Mesenchymal stem cell (in vitro differentiated cells and primary cell): Measurements from ENCODE around the gene TAPBP.
A peak's percentile ranks its signal among the peaks of the same experiment; 100 is the strongest.
"Not testable (repeated sequence)": the region's sequence is repeated elsewhere in the genome, so short reads cannot be mapped to it uniquely, and the experiment has no call there.

Experiments used
- DNase-seq: peaks from one replicate; pipeline ENCODE4 v3.0.0-alpha.2; 2013
- H2AFZ ChIP-seq: one replicate; pipeline ENCODE4 v1.6.1; 2013; ENCODE audit warnings: low read depth, mild to moderate bottlenecking, control low read depth, inconsistent platforms, low read length, moderate library complexity
- H2AK5ac ChIP-seq: 2 replicates; pipeline ENCODE4 v1.6.1; 2013; ENCODE audit warnings: low read length, moderate library complexity, mild to moderate bottlenecking, inconsistent platforms; ENCODE audit not compliant: severe bottlenecking
- H2BK120ac ChIP-seq: one replicate; pipeline ENCODE4 v1.6.1; 2013; ENCODE audit warnings: low read depth, mild to moderate bottlenecking, inconsistent platforms, low read length, moderate library complexity
- H2BK12ac ChIP-seq, 2 experiments: one replicate each; pipeline ENCODE4 v1.6.1; 2013; ENCODE audit warnings: inconsistent platforms in 2 of 2, low read length in 2 of 2, mild to moderate bottlenecking in 2 of 2, moderate library complexity in 2 of 2, control low read depth in 1 of 2
- H2BK15ac ChIP-seq: one replicate; pipeline ENCODE4 v1.6.1; 2013; ENCODE audit warnings: mild to moderate bottlenecking, low read depth, inconsistent platforms; ENCODE audit not compliant: poor library complexity, severe bottlenecking
- H2BK5ac ChIP-seq: 2 replicates; pipeline ENCODE4 v1.6.1; 2013; ENCODE audit warnings: low read depth, mild to moderate bottlenecking, low read length, control low read depth, inconsistent platforms; ENCODE audit not compliant: poor library complexity, severe bottlenecking
- H3K14ac ChIP-seq, 2 experiments: one replicate each; pipeline ENCODE4 v1.6.1; 2013; ENCODE audit warnings: inconsistent platforms in 2 of 2, low read length in 2 of 2, control low read depth in 1 of 2, mild to moderate bottlenecking in 1 of 2, moderate library complexity in 1 of 2
- H3K18ac ChIP-seq, 2 experiments: one replicate each; pipeline ENCODE4 v1.6.1; 2013; ENCODE audit warnings: inconsistent platforms in 2 of 2, low read length in 2 of 2, control low read depth in 1 of 2, low read depth in 1 of 2, mild to moderate bottlenecking in 1 of 2
- H3K23ac ChIP-seq, 2 experiments: one replicate each; pipeline ENCODE4 v1.6.1; 2013; ENCODE audit warnings: inconsistent platforms in 2 of 2, low read length in 2 of 2, mild to moderate bottlenecking in 2 of 2, moderate library complexity in 2 of 2, control low read depth in 1 of 2
- H3K27ac ChIP-seq: 2 replicates; pipeline ENCODE4 v1.5.1; 2013; ENCODE audit warnings: mild to moderate bottlenecking, moderate library complexity, low read length, control low read depth, inconsistent platforms; ENCODE audit not compliant: poor library complexity, severe bottlenecking
- H3K27me3 ChIP-seq, 2 experiments: 2 replicates each; pipeline versions ENCODE4 v1.6.1 to v1.7.0; 2013; ENCODE audit warnings: low read length in 2 of 2, mild to moderate bottlenecking in 2 of 2, moderate library complexity in 2 of 2, control low read depth in 1 of 2, inconsistent platforms in 1 of 2; ENCODE audit not compliant: control insufficient read depth in 1 of 2, insufficient read depth in 1 of 2
- H3K36me3 ChIP-seq, 2 experiments: 2 replicates each; pipeline versions ENCODE4 v1.6.1 to v1.7.0; 2013; ENCODE audit warnings: low read length in 2 of 2, control low read depth in 1 of 2, inconsistent platforms in 1 of 2, low read depth in 1 of 2, mild to moderate bottlenecking in 1 of 2; ENCODE audit not compliant: insufficient read depth in 2 of 2, control insufficient read depth in 1 of 2
- H3K4ac ChIP-seq, 2 experiments: one replicate each; pipeline ENCODE4 v1.6.1; 2013; ENCODE audit warnings: inconsistent platforms in 2 of 2, low read length in 2 of 2, mild to moderate bottlenecking in 2 of 2, moderate library complexity in 2 of 2, control low read depth in 1 of 2, low read depth in 1 of 2
- H3K4me1 ChIP-seq: 2 replicates; pipeline ENCODE4 v1.6.1; 2013; ENCODE audit warnings: low read depth, low read length, control low read depth; ENCODE audit not compliant: control insufficient read depth, insufficient read depth
- H3K4me2 ChIP-seq: 2 replicates; pipeline ENCODE4 v1.6.1; 2013; ENCODE audit warnings: low read length, mild to moderate bottlenecking, inconsistent platforms; ENCODE audit not compliant: poor library complexity, severe bottlenecking
- H3K4me3 ChIP-seq, 2 experiments: 2 replicates each; pipeline versions ENCODE4 v1.5.1 to v1.7.0; 2013; ENCODE audit warnings: low read length in 2 of 2, mild to moderate bottlenecking in 2 of 2, control low read depth in 1 of 2, low read depth in 1 of 2; ENCODE audit not compliant: insufficient read depth in 1 of 2
- H3K79me1 ChIP-seq: replicated peaks from 2 replicates; pipeline ENCODE4 v1.6.1; 2013; ENCODE audit warnings: mild to moderate bottlenecking, control low read depth, low read length, inconsistent platforms; ENCODE audit not compliant: poor library complexity, severe bottlenecking
- H3K9ac ChIP-seq: 2 replicates; pipeline ENCODE4 v1.7.0; 2013; ENCODE audit warnings: mild to moderate bottlenecking, low read length, moderate library complexity
- H3K9me3 ChIP-seq: 2 replicates; pipeline ENCODE4 v1.7.0; 2013; ENCODE audit warnings: mild to moderate bottlenecking, low read length; ENCODE audit not compliant: control insufficient read depth
- H4K8ac ChIP-seq: one replicate; pipeline ENCODE4 v1.6.1; 2013; ENCODE audit warnings: inconsistent platforms, mild to moderate bottlenecking, low read length, moderate library complexity
- H4K91ac ChIP-seq: one replicate; pipeline ENCODE4 v1.6.1; 2013; ENCODE audit warnings: mild to moderate bottlenecking, low read length, inconsistent platforms
- WGBS: methylation state at CpG from one replicate; pipeline ENCODE4 v1.1.7; 2013; ENCODE audit warnings: mixed read lengths; 5-methylcytosine and 5-hydroxymethylcytosine counted together

The TAPBP gene

DNA sequence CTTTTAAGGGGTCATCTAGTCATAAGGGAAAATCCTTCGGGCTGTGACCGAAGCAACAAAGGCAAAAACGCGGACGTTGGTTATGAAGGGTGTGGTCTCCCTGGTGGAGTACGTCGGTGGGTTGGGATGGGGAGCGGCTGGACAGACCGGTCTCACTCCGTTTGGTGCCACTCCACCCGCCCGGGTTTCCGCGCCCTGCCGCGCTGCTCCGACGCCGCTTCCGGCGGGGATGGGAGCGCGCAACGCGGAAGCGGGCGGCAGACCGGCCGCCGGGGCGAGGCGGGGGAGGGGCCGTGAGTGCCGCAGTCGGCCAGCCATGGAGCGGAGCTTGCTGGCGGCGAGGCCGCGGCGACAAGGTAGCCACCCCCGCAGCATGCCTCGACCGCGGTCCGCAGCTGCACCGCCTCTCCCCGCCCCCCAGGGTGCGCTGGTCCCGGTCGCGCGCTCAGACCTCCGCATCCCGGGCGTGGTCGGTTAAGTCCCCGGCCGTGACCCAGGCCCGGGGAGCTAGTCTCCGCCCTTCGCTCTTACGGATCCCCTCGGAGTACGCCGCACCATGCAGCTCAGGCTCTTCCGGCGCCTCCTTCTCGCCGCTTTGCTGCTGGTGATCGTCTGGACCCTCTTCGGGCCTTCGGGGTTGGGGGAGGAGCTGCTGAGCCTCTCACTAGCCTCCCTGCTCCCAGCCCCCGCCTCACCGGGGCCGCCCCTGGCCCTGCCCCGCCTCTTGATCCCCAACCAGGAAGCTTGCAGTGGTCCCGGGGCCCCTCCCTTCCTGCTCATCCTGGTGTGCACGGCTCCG, 36.8 kb downstream of the TAPBP start, which contains the start of gene B3GALT4:
B3GALT4 (plus strand) TSS at position 260 of the 799 bp plus-strand sequence; CDS start at position 557, 297 bp downstream.
- Histone ChIP-seq H3K4me1 (peaks cover 40% of the 10 kb centered on the region), H3K4me3 (peak within 1 kb of the TSS; percentile 64 to 79), H2BK15ac (peak within 1 kb of the TSS; percentile 71), H4K91ac (peak within 1 kb of the TSS; percentile 95), H3K4ac (peak within 1 kb of the TSS; percentile 29 to 82), H2BK5ac (peak within 1 kb of the TSS; percentile 8), H2BK12ac (no peak within 1 kb of the TSS), H3K27ac (peak within 1 kb of the TSS; percentile 61), H3K36me3 (peaks cover 66 to 86% of the 10 kb centered on the region in 2 experiments), H3K9ac (peak within 1 kb of the TSS; percentile 99), H3K4me2 (peak within 1 kb of the TSS; percentile 62), H3K79me1 (peaks cover 7% of the 10 kb centered on the region), H3K27me3 (no peaks in the 10 kb centered on the region), H4K8ac (peak within 1 kb of the TSS; percentile 71), H3K18ac (peak within 1 kb of the TSS; percentile 80 to 94), H3K14ac (no peak within 1 kb of the TSS), H2AK5ac (no peak within 1 kb of the TSS), H2BK120ac (peak within 1 kb of the TSS; percentile 50), H3K23ac (peak within 1 kb of the TSS in 1 of 2 experiments; percentile 1), H2AFZ (no peak within 1 kb of the TSS), H3K9me3 (no peaks in the 10 kb centered on the region)
- WGBS, result 1% methylated on average over 73 of the region's 80 CpGs
- DNase-seq, result peak; percentile 77

DNA sequence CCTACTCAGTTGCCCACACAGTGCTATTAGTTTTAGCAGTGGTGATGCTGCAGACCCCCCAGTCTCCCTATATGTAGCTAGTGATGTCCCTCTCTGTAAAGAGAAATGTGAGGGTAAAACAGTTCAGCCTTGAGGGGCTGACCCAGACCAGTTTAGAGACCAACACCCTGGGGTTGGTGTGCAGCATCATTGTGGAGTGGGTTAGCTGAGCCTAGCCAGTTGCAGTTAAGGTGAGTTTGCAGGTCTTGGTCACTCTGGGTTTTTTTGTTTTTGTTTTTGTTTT, 37.4 kb downstream of the TAPBP start:
- Histone ChIP-seq H3K36me3 (peaks cover 61 to 81% of the 10 kb centered on the region in 2 experiments), H2AK5ac (no peak overlapping the region), H3K9ac (peak overlapping the region; percentile 99), H3K27ac (peak overlapping the region; percentile 61), H3K18ac (no peak overlapping the region), H2BK15ac (no peak overlapping the region), H3K4me2 (peak overlapping the region; percentile 62), H3K4me3 (peak overlapping the region in 1 of 2 experiments; percentile 79), H3K27me3 (no peaks in the 10 kb centered on the region), H3K9me3 (no peaks in the 10 kb centered on the region), H2BK12ac (no peak overlapping the region), H3K4ac (no peak overlapping the region), H2AFZ (no peak overlapping the region), H3K79me1 (peaks cover 4% of the 10 kb centered on the region), H2BK5ac (no peak overlapping the region), H3K23ac (no peak overlapping the region), H4K8ac (no peak overlapping the region), H3K4me1 (peaks cover 40% of the 10 kb centered on the region), H4K91ac (no peak overlapping the region), H3K14ac (no peak overlapping the region), H2BK120ac (peak overlapping the region; percentile 43)
- DNase-seq, result peak; percentile 26

GRCh38 chr6:33275795-33276580, 37.9 kb downstream of the TAPBP start:
- H2AK5ac ChIP-seq, H3K9me3 ChIP-seq, H3K4ac ChIP-seq, H3K27me3 ChIP-seq, H4K91ac ChIP-seq, H3K14ac ChIP-seq, DNase-seq, H2AFZ ChIP-seq, H2BK5ac ChIP-seq, H3K18ac ChIP-seq, H2BK12ac ChIP-seq, H2BK120ac ChIP-seq, H2BK15ac ChIP-seq, H4K8ac ChIP-seq, H3K23ac ChIP-seq, H3K79me1 ChIP-seq: not testable (repeated sequence)
- Histone ChIP-seq H3K27ac (peak overlapping the region; percentile 61), H3K4me2 (peak overlapping the region; percentile 62), H3K36me3 (peaks cover 57 to 76% of the 10 kb centered on the region in 2 experiments), H3K4me3 (peak overlapping the region in 1 of 2 experiments; percentile 79), H3K9ac (peak overlapping the region; percentile 99), H3K4me1 (peaks cover 40% of the 10 kb centered on the region)
- 73% methylated on average over 11 of the region's 16 CpGs for WGBS
